GM21825 (cell line): ENCODE data around the gene TINAG.
A peak's percentile ranks its signal among the peaks of the same experiment; 100 is the strongest.

Experiments
- ATAC-seq: cut with Tn5 transposase; IDR thresholded peaks from one replicate; pipeline ENCODE4 v1.9.1; 2021; ENCODE audit warnings: mild to moderate bottlenecking, moderate library complexity; ENCODE audit not compliant: unreplicated experiment

Gene TINAG

GRCh38 chr6:54308289-54308985, at the start of gene TINAG:
Gene TINAG (plus strand): TSS chr6:54308441. CDS start chr6:54308551, 110 bp downstream.
- ATAC-seq, result peak; percentile 39

GRCh38 chr6:54260025-54260424, 48.2 kb upstream of the TINAG start:
- no peak for ATAC-seq

DNA sequence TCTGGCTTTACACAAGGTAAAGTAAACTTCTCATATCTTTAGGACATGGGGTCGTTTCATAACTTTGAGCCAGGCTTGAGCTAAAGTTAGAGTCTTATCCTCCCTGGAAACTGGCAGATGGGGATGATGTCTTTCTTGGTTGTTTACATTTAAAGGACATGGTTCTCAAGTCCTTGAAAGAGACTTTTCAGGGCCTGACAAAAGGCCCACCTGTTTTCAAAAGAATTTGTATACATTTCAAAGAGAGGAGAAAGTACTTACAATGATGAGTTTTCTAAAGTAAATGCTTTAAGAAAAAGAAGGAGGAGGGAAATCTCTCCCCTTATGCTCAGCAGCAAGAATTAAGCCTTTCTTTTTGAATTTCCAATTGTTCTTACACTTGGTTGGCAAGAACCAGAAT, 45.7 kb upstream of the TINAG start:
- ATAC-seq, result no peak

DNA sequence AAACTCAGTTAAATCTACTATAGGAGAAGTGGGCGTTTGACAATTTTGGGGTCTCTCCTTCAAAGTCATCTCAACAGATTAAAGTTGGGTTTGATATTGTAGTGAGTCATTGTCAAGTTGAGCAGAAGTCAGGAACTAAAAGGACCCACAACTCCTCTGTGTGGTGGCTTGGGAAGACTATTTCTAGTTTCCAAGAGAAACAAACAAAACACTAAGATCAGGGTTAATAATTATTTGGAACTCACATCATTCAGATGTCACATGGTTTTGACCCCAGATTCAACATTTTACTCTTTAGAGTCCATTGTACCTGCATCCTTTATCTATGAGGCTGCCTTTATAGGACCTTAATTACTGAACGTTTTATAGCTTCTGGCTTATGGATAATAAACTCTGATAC, 45.3 kb upstream of the TINAG start:
- no peak for ATAC-seq

GRCh38 chr6:54264581-54265272, 43.5 kb upstream of the TINAG start:
- no peak for ATAC-seq

DNA sequence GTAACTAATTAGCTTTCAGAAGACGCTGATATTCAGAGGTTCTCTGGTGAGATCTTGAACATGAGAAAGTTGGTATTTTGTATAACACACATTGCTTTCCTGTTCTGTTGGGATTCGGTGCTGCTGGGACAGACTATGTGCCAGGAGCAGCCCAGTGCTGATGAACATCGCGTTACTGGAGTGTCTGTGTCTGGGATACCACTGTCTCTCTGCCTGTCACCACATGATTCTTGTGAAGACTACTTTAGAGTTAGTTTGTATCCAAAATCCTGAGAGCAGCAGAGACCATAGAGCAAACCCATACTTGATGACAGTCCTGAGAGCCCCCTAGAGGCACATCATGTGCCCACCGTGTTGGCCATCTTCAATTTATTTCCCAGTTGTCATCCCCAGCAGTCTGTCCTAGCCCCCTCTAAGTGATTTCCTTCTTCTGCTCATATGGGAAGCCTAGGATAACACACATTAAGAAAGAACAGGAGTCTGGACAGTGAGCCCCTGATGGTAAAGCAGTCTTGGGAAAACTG, 41.8 kb upstream of the TINAG start:
- ATAC-seq, result no peak

- no peak for ATAC-seq
Observed at GRCh38 chr6:54267798-54268197, 40.4 kb upstream of the TINAG start.

- no peak for ATAC-seq
Observed at GRCh38 chr6:54273214-54273820, 34.9 kb upstream of the TINAG start.

GRCh38 chr6:54274383-54274782, 33.9 kb upstream of the TINAG start:
- ATAC-seq, result no peak

GRCh38 chr6:54282186-54282585, 26.1 kb upstream of the TINAG start:
- ATAC-seq, result no peak

DNA sequence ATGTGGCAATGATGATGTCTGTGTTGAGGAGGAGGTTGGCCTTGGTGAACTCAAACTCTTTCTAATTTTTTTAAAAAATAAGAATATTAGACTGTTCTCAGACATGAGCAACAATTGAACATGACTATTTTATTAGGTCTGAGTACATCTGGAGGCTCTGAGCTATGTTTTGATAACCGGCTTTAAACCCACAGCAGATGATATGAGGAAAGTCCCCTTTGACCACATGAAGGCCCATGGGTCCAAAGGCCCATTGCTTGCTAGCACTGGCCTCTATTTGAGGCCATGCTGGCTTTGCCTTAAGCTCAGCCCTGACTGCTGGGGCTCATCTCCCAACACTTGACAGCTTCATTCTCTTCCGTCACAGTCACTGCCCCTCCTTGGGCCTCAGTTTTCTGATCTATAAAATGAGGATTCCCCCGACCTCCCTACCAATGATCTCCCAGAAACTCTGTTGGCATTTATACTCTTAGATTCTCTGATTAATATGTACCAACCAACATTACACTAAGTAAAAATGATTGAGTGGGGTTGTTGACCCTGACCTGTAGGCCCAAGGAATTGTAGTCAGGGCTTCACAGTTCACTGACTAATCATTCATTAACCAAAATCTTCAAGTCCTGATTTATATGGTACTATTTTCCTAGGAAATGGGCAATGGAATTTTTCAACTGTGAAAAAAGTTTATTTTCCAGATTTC, 23.9 kb upstream of the TINAG start:
- no peak for ATAC-seq

GRCh38 chr6:54285595-54285994, 22.6 kb upstream of the TINAG start:
- ATAC-seq, result no peak

GRCh38 chr6:54286141-54286540, 22.1 kb upstream of the TINAG start:
- ATAC-seq, result no peak

DNA sequence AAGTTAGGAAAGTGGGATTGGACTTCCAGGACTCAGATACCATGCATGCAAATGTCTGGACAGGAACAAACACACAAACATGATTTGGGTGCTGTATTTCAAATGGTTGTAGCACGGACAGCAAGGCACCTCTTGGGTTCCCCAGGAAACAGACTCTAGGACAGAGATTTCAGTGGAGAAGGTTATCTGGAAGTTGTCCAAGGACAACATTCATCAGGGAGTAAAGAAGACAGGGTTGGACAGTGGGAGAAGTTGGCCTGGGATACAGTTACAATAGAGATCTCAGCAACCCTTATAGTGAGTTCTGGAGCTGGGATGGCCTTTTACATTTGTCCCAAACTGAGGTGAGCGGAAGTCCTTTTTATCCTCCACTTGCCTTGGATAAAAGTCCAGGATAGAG, 19.8 kb upstream of the TINAG start:
- ATAC-seq, result no peak

- ATAC-seq, result no peak
Observed at GRCh38 chr6:54289426-54289825, 18.8 kb upstream of the TINAG start.

DNA sequence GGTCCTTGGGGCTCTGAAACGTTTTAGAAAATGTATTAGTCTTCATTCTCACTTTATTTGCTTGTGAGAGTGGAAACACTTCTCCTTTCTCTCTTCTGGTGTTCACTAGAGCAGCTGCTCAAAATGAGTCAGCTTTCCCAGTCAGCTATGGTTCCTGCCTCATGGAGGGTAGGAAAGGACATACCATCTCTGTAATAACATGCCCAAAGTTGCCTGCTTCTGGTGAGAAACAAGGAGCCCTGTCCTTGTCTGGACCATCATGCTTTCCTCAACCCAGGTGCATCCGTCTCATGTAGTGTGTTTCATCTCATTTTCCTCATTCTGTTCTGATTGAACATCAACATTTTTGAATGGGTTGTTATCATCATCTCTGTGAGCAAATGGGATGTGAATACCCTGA, 17.1 kb upstream of the TINAG start:
- peak; percentile 76 for ATAC-seq

- ATAC-seq, result peak; percentile 87
Observed at GRCh38 chr6:54291738-54292137, 16.5 kb upstream of the TINAG start.

GRCh38 chr6:54294965-54295532, 13.2 kb upstream of the TINAG start:
- no peak for ATAC-seq

DNA sequence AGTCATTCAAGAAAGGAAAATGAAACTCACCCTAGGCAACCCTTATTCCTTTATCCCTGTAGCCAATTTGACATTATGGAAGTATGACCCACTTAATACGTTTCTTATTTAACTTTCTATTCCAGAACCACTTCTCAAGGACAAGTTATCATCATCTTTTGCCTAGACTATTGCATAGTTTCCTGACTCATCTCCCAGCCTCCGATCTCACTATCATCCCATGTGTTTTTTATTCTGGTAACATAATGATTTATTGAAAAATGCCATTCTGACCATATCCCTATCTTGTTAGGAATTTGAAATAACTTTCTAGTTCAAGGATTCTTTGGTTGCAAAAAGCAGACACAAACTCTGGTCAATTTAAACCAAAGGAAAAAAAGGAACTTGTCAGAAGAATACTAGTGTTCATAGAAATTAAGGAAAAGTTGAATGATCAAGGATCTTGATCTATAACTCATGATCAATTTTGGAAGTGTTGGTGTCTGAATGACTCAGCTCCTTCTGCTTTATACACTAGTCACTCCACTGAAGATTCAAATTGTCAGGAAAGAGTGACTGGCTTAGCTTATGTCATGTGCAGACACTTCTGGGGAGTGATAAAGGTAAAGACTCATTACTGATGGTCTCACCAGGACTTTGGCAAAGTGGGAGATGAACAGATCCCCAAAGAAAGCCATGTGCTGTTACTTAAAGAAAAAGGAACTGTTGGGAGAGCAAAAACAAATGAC, 8.5 kb upstream of the TINAG start:
- ATAC-seq, result no peak

DNA sequence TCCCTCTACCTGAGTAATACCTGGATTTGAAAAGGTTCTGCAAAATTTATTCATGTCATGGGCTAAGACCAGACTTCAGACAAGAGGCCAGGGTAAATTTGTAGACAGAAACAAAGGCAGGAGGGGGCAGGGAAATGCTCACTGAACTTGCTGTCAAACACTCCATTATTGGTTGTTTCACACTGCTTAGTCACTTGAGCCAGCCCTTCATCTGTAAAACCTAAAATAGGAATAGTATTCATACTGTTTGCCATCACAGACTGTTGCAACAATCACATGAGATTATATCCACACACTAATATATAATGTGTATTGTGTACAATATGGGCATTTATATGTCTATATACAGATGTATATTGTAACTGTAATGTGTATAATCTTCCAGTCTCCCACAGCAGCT, 6.5 kb upstream of the TINAG start:
- no peak for ATAC-seq
